Body of pancreas (tissue), 4 donors: Measurements from ENCODE around the gene CST9. TPM values are rescaled to one million over a fixed set of nuclear protein-coding genes. Genes with fewer than 3 reads are reported as not detected.

Source experiments
- ATAC-seq: fragments of 150-250 bp; one replicate; pipeline ENCODE4 v1.9.1; 2016
- DNase-seq, 4 donors: peaks; one replicate each; pipeline ENCODE4 v3.0.0-alpha.2; 2019
- H3K27ac ChIP-seq, 4 donors: fragments of 200-600 bp; sonication (generic); 1 replicate in 3 of 4; 2 replicates in 1 of 4; pipeline versions ENCODE4 v1.5.1 to v1.6.1; 2016 to 2019; ENCODE audit warnings: mild to moderate bottlenecking in 1 of 4, mixed read lengths in 1 of 4, moderate library complexity in 1 of 4
- H3K27me3 ChIP-seq, 2 donors: fragments of 200-600 bp; sonication (generic); one replicate each; pipeline ENCODE4 v1.6.0; 2016; ENCODE audit warnings: mild to moderate bottlenecking in 1 of 2
- H3K36me3 ChIP-seq, 2 donors: fragments of 200-600 bp; sonication (generic); replicated peaks in 1 of 2; 2 replicates each; pipeline ENCODE4 v1.5.1; 2016; ENCODE audit warnings: low read depth in 2 of 2; ENCODE audit not compliant: insufficient read depth in 1 of 2
- H3K4me1 ChIP-seq: fragments of 200-600 bp; sonication (generic); one replicate; pipeline ENCODE4 v1.6.0; 2016
- H3K4me3 ChIP-seq, 2 donors: fragments of 200-600 bp; sonication (generic); 1 replicate in 1 of 2; 2 replicates in 1 of 2; pipeline ENCODE4 v1.5.1; 2016 to 2019
- H3K9me3 ChIP-seq, 3 donors: fragments of 200-600 bp; sonication (generic); 1 replicate in 2 of 3; 2 replicates in 1 of 3; pipeline ENCODE4 v1.5.1; 2016
- POLR2A ChIP-seq, 3 donors: fragments of 450-650 bp; IDR thresholded peaks; one replicate each; pipeline ENCODE4 v1.6.1; 2016; ENCODE audit warnings: antibody characterized with exemption in 3 of 3, mild to moderate bottlenecking in 2 of 3
- WGBS, 2 donors: methylation state at CpG; one replicate each; pipeline ENCODE4 v1.1.5; 2017; 5-methylcytosine and 5-hydroxymethylcytosine counted together
- intact Hi-C: fragments of 100-400 bp; cut with DNase I; formaldehyde crosslinking; loops from one replicate; pipeline ENCODE4 v1.15.1; 2023
- total RNA-seq, 2 donors: library from RNA; depleted of rRNA; stranded (reverse); fragments of >200 nt; gene quantifications; one replicate each; pipeline ENCODE4 v1.1.0, GENCODE V29; 2016
- TF ChIP-seq, protein P1 (sequence below), 7 experiments: fragments of 450-650 bp in 4 of 7; fragments of 200-600 bp in 3 of 7; sonication (generic) in 3 of 7; IDR thresholded peaks; one replicate each; pipeline ENCODE4 v1.5.1; 2016 to 2019; ENCODE audit warnings: antibody characterized with exemption in 7 of 7

Gene CST9
- total RNA-seq, 2 donors from 2014 or later = 3.6 TPM; not detected in 1

DNA sequence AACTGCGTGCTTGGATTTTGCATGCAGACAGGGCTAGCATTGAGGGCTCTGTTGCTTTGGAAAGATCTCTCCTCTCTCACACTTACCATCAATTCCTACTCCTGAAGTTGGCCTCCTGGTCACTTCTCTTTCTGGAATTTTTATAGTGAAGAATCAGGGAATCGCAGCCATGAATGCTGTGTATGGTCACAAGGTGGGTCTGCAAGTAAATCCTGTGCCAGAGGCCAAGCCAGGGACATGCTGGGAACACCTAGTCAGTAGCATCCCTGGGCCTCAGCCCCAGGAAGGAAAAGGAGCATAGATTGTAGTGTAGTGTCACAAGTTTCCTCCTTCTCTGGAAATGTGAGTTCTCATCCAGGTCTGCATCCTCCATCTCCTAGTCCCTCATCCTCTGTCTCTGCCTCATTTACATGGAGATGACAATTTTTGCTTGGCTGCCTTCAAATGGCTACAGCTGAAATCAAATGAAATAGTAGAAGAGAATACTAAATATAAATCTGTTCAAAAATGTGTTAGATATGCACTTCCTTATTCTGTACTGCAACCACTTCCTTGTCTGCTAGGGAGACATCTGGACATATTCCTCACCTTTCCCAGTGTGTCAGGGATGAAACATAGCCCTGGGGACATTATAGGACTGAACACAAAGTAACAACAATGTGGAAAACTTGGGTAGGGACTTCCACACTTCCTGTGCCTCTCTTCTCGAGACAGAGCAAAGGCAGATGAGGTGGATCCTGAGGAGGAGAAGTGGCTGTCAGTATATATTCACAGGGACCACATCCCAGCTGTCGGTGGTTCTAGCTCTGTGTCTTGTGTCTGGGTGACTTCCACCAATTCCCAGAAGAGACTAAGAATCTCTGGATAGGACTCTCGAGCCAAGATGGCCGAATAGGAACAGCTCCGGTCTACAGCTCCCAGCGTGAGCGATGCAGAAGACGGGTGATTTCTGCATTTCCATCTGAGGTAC is 17.0 kb downstream of the CST9 start:
- ATAC-seq (no peak), DNase-seq (no peak)
- H3K27ac ChIP-seq = no peak overlapping the region
- no peaks in the 10 kb centered on the region for H3K36me3 ChIP-seq
- intact Hi-C loops = no loop called here
- no peak for TF ChIP-seq POLR2A (IDR thresholded peaks at IDR 0.05)
- TF ChIP-seq, protein P1, sequence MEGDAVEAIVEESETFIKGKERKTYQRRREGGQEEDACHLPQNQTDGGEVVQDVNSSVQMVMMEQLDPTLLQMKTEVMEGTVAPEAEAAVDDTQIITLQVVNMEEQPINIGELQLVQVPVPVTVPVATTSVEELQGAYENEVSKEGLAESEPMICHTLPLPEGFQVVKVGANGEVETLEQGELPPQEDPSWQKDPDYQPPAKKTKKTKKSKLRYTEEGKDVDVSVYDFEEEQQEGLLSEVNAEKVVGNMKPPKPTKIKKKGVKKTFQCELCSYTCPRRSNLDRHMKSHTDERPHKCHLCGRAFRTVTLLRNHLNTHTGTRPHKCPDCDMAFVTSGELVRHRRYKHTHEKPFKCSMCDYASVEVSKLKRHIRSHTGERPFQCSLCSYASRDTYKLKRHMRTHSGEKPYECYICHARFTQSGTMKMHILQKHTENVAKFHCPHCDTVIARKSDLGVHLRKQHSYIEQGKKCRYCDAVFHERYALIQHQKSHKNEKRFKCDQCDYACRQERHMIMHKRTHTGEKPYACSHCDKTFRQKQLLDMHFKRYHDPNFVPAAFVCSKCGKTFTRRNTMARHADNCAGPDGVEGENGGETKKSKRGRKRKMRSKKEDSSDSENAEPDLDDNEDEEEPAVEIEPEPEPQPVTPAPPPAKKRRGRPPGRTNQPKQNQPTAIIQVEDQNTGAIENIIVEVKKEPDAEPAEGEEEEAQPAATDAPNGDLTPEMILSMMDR (IDR thresholded peaks at IDR 0.05) = no peak
- WGBS, 2 donors = 74% methylated on average over 7 to 8 of the region's 10 CpGs
- H3K9me3 ChIP-seq = no peaks in the 10 kb centered on the region
- no peaks in the 10 kb centered on the region for H3K4me1 ChIP-seq
- no peak overlapping the region for H3K4me3 ChIP-seq
- no peaks in the 10 kb centered on the region for H3K27me3 ChIP-seq

DNA sequence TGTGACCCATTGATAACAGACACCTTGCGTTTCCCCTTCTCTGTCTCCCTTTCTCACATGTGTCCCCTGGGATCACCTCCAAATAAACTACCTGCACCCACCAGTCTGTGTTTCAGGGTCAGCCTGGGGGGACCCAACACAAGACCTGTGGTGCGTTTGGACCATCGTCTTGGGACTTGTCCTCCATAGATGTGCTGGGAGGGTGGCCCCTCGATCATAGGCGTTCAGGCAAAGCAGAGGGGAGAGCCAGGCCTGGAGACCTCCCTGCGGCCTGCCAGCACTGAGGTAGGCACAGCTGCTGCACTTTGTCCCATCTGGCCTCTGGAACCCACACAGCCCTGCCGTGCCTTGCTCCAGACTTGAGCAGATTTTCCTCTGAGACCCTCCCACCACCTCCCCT is 18.1 kb downstream of the CST9 start:
- intact Hi-C loops = no loop called here
- no peak overlapping the region for H3K4me3 ChIP-seq
- ATAC-seq (no peak), DNase-seq (no peak)
- H3K9me3 ChIP-seq = no peaks in the 10 kb centered on the region
- H3K27ac ChIP-seq = no peak overlapping the region
- TF ChIP-seq, protein P1 (IDR thresholded peaks at IDR 0.05) = no peak
- 63 to 81% methylated on average over 7 of the region's 7 CpGs for WGBS, 2 donors
- no peaks in the 10 kb centered on the region for H3K27me3 ChIP-seq
- H3K4me1 ChIP-seq = no peaks in the 10 kb centered on the region
- no peaks in the 10 kb centered on the region for H3K36me3 ChIP-seq

DNA sequence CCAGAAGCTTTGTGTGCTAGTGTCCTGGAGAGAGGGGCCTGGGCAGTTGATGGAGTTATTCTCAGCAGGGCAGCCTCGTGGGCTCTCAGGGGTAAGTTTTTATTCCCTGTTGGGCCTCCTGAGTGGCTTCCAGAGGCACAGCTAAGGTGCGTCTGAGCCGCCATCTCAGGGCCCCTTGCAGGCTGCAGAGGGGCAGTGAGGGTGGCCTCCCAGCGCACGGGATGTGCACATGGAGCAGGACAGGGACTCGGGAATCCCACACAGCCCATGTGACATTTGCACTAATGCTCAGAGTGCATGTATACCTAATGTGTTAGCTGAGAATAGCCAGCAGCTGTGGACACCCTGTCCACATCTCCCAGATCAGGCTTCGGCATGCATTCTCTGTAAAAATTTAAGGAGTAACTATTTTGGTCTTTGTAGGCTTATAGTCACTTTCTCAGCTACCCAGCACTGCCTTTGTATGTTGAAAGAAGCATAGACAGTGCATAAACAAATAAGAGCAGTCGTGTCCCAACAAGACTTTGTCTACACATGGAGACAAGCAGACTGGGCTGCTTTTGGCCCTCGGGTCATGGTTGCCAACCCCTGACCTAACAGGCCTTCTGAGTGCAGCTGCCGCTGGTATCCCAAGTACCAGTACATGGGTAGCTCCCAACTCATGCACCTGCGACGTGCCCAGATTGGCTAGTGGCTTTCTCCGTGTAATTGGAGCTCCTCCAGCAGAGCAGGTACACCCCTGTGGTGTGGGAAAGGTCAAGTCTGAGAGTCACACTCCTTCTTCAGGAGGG is 18.8 kb downstream of the CST9 start:
- DNase-seq (no peak), ATAC-seq (no peak)
- H3K27me3 ChIP-seq = no peaks in the 10 kb centered on the region
- TF ChIP-seq, protein P1 (IDR thresholded peaks at IDR 0.05) = no peak
- no peak for TF ChIP-seq POLR2A (IDR thresholded peaks at IDR 0.05)
- no peaks in the 10 kb centered on the region for H3K4me1 ChIP-seq
- H3K36me3 ChIP-seq = no peaks in the 10 kb centered on the region
- H3K9me3 ChIP-seq = no peaks in the 10 kb centered on the region
- H3K27ac ChIP-seq = no peak overlapping the region
- 54 to 62% methylated on average over 8 to 13 of the region's 13 CpGs for WGBS, 2 donors
- intact Hi-C loops = no loop called here
- no peak overlapping the region for H3K4me3 ChIP-seq

DNA sequence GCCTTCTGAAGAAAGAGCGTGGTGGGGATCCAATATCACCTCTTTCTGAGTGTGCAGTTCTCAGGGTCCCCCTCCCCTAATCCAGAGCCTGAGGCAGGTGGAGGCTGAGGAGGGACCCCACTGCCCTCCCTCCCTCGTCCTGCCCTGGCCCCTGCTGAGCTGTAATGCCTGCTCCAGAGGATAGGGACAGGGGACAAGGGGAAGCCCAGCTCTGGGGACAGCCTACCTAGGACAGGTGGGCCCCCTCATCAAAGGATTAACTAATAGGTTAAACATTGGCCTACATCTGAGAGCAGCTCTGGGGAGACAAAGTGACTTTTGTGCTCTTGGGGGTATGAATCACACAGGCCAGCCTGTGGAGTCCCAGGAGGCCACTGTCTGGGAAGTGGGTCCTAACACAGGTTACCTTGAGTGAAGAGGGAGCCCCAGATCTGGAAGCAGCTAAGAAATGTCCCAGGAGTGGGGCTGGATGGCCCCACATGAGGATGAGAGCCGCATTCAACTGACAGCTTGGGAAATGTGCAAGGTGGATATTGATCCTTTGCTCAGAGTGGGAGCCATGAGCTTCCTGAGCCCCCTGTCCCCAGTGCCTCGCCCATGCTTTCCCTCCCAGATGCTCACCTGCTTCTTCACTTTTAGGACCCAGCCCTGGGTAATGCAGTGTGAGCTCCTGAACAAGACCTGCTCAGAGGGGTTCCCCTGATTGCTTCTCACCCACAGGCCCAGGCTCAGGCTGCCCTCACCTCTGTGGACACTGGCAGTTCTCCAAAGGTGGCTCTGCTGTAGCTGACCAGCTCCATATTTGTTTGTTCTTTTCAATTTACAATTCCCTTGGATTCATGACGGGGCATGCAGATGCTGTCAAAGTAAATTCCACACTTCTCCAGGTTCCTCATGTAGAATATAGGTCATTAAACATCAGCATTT is 19.6 kb downstream of the CST9 start:
- WGBS, 2 donors = 26 to 49% methylated on average over 3 to 5 of the region's 5 CpGs
- Histone ChIP-seq H3K4me1 (no peaks in the 10 kb centered on the region), H3K4me3 (no peak overlapping the region), H3K9me3 (no peaks in the 10 kb centered on the region), H3K27ac (no peak overlapping the region), H3K27me3 (no peaks in the 10 kb centered on the region), H3K36me3 (no peaks in the 10 kb centered on the region)
- TF ChIP-seq, protein P1 (IDR thresholded peaks at IDR 0.05) = no peak
- TF ChIP-seq POLR2A (IDR thresholded peaks at IDR 0.05) = no peak
- no peak for DNase-seq
- ATAC-seq = no peak
- intact Hi-C loops = no loop called here
